Body of pancreas (tissue), 4 donors: ENCODE results near the gene AFAP1L1.

Source experiments
- CTCF ChIP-seq, 7 experiments: fragments of 450-650 bp in 4 of 7; fragments of 200-600 bp in 3 of 7; sonication (generic) in 3 of 7; IDR thresholded peaks; one replicate each; pipeline ENCODE4 v1.5.1; 2016 to 2019; ENCODE audit warnings: antibody characterized with exemption in 7 of 7
- POLR2A ChIP-seq, 3 donors: fragments of 450-650 bp; IDR thresholded peaks; one replicate each; pipeline ENCODE4 v1.6.1; 2016; ENCODE audit warnings: antibody characterized with exemption in 3 of 3, mild to moderate bottlenecking in 2 of 3

- TF ChIP-seq CTCF (IDR thresholded peaks at IDR 0.05): no peak
- no peak for TF ChIP-seq POLR2A (IDR thresholded peaks at IDR 0.05)
Observed at GRCh38 chr5:149362541-149362940, 90.9 kb downstream of the AFAP1L1 start.
